ENCODE results near the gene C20orf144. TPM values are rescaled to one million over a fixed set of nuclear protein-coding genes. Genes with fewer than 3 reads are reported as not detected.
"Not testable (repeated sequence)": the region's sequence is repeated elsewhere in the genome, so short reads cannot be mapped to it uniquely, and the experiment has no call there.

The C20orf144 gene
- total RNA-seq, 4 donors from 2014 or later: not detected

GRCh38 chr20:33646191-33646590 lies 15.9 kb upstream of the C20orf144 start:
- no peak overlapping the region for H3K4me3 ChIP-seq
- no peak for TF ChIP-seq CTCF (IDR thresholded peaks at IDR 0.05)
- no peak for TF ChIP-seq POLR2A (IDR thresholded peaks at IDR 0.05)
- DNase-seq: no peak
- no peaks in the 10 kb centered on the region for H3K36me3 ChIP-seq
- no peaks in the 10 kb centered on the region for H3K9me3 ChIP-seq
- H3K27me3 ChIP-seq: no peaks in the 10 kb centered on the region
- H3K4me1 ChIP-seq: no peaks in the 10 kb centered on the region
- intact Hi-C loops (cut with DNase I; ENCODE audit: low total_unique reads): no loop called here
- no peak overlapping the region for H3K27ac ChIP-seq

- H3K4me1 ChIP-seq; H3K27me3 ChIP-seq; DNase-seq; H3K36me3 ChIP-seq; intact Hi-C loops (cut with DNase I; ENCODE audit: low total_unique reads); H3K9me3 ChIP-seq; H3K4me3 ChIP-seq; H3K27ac ChIP-seq: not testable (repeated sequence)
Measured at GRCh38 chr20:33646959-33647602, 15.0 kb upstream of the C20orf144 start.

- intact Hi-C loops (cut with DNase I; ENCODE audit: low total_unique reads): no loop called here
- Histone ChIP-seq H3K27me3 (no peaks in the 10 kb centered on the region), H3K36me3 (no peaks in the 10 kb centered on the region), H3K9me3 (no peaks in the 10 kb centered on the region), H3K4me3 (no peak overlapping the region), H3K27ac (no peak overlapping the region), H3K4me1 (no peaks in the 10 kb centered on the region)
- TF ChIP-seq CTCF (IDR thresholded peaks at IDR 0.05) (no peak), POLR2A (IDR thresholded peaks at IDR 0.05) (no peak)
- DNase-seq: no peak
Measured at GRCh38 chr20:33647603-33648395, 14.3 kb upstream of the C20orf144 start.

- intact Hi-C loops (cut with DNase I; ENCODE audit: low total_unique reads): no loop called here
- Histone ChIP-seq H3K27ac (no peak overlapping the region), H3K36me3 (no peaks in the 10 kb centered on the region), H3K9me3 (no peaks in the 10 kb centered on the region), H3K27me3 (no peaks in the 10 kb centered on the region), H3K4me3 (no peak overlapping the region), H3K4me1 (peaks cover 0 to under 1% of the 10 kb centered on the region in 2 donors)
- TF ChIP-seq POLR2A (IDR thresholded peaks at IDR 0.05): no peak
- TF ChIP-seq CTCF (IDR thresholded peaks at IDR 0.05): no peak
- DNase-seq: no peak
Measured at GRCh38 chr20:33648396-33649004, 13.6 kb upstream of the C20orf144 start.

- no peaks in the 10 kb centered on the region for H3K27me3 ChIP-seq
- intact Hi-C loops (cut with DNase I; ENCODE audit: low total_unique reads): no loop called here
- no peak overlapping the region for H3K4me3 ChIP-seq
- DNase-seq: peak in 1 of 2 donors; percentile 37
- peaks cover 0 to 4% of the 10 kb centered on the region in 2 donors for H3K4me1 ChIP-seq
- no peaks in the 10 kb centered on the region for H3K9me3 ChIP-seq
- H3K36me3 ChIP-seq: no peaks in the 10 kb centered on the region
- TF ChIP-seq CTCF (IDR thresholded peaks at IDR 0.05) (no peak), POLR2A (IDR thresholded peaks at IDR 0.05) (no peak)
- no peak overlapping the region for H3K27ac ChIP-seq
Measured at GRCh38 chr20:33649201-33649681, 12.9 kb upstream of the C20orf144 start.

Data from uterus (tissue), 4 donors.